NCI-H1436 treated with DMSO at 0.1 percent for 48 hours (cell line): ENCODE results near the gene MAFF.
"Not testable (repeated sequence)": the region's sequence is repeated elsewhere in the genome, so short reads cannot be mapped to it uniquely, and the experiment has no call there.

Source experiments
- DNase-seq: peaks from one replicate; lab custom pipeline; 2025; lab: John Stamatoyannopoulos, UW

MAFF gene

GRCh38 chr22:38177571-38177925 is 24.2 kb upstream of the MAFF start:
- DNase-seq = not testable (repeated sequence)

- no peak for DNase-seq
These were observed 23.7 kb upstream of the MAFF start for GRCh38 chr22:38177926-38178604.

GRCh38 chr22:38178605-38178937 is 23.2 kb upstream of the MAFF start:
- not testable (repeated sequence) for DNase-seq

GRCh38 chr22:38180841-38181452 is 20.8 kb upstream of the MAFF start:
- DNase-seq = no peak

GRCh38 chr22:38181453-38182200 is 20.2 kb upstream of the MAFF start, which contains the start of gene PLA2G6:
TSS of gene PLA2G6 (minus strand) at chr22:38181830. CDS start at chr22:38169426, 12,404 bp downstream.
- DNase-seq = peak; percentile 96

GRCh38 chr22:38184788-38185187 is 17.0 kb upstream of the MAFF start:
- no peak for DNase-seq

GRCh38 chr22:38186429-38186828 is 15.4 kb upstream of the MAFF start:
- no peak for DNase-seq

GRCh38 chr22:38187413-38188212 is 14.2 kb upstream of the MAFF start:
- no peak for DNase-seq

- DNase-seq = no peak
These were observed 12.7 kb upstream of the MAFF start for GRCh38 chr22:38189104-38189503.

GRCh38 chr22:38190581-38190980 is 11.2 kb upstream of the MAFF start:
- no peak for DNase-seq

- no peak for DNase-seq
These were observed 10.7 kb upstream of the MAFF start for GRCh38 chr22:38191055-38191454.

- DNase-seq = no peak
These were observed 9.9 kb upstream of the MAFF start for GRCh38 chr22:38191731-38192474.

GRCh38 chr22:38192475-38192863 is 9.3 kb upstream of the MAFF start:
- DNase-seq = no peak

GRCh38 chr22:38193580-38193979 is 8.2 kb upstream of the MAFF start:
- no peak for DNase-seq

- no peak for DNase-seq
These were observed 4.9 kb upstream of the MAFF start for GRCh38 chr22:38196791-38197419.

GRCh38 chr22:38199826-38200559 is 1.8 kb upstream of the MAFF start:
- DNase-seq = no peak

- DNase-seq = no peak
These were observed 453 bp upstream of the MAFF start for GRCh38 chr22:38201371-38201710.

- no peak for DNase-seq
These were observed 769 bp downstream of the MAFF start for GRCh38 chr22:38202437-38203089.

GRCh38 chr22:38203090-38203810 is 1.5 kb downstream of the MAFF start:
- DNase-seq = no peak
